HepG2 (cell line): ENCODE measurements around the gene NUDT8. TPM values are rescaled to one million over a fixed set of nuclear protein-coding genes. Genes with fewer than 3 reads are reported as not detected.
A peak's percentile ranks its signal among the peaks of the same experiment; 100 is the strongest.

ENCODE experiments used
- DPF2 ChIP-seq: sonication (generic); formaldehyde crosslinking; IDR thresholded peaks from 2 replicates; pipeline ENCODE4 v1.4.0; 2020; ENCODE audit warnings: mild to moderate bottlenecking, low read depth, missing genetic modification reagents, borderline replicate concordance
- FLYWCH1 ChIP-seq: sonication (generic); formaldehyde crosslinking; IDR thresholded peaks from 2 replicates; pipeline ENCODE4 v1.8.1; 2023; ENCODE audit warnings: mild to moderate bottlenecking, missing genetic modification reagents
- HMGA1 ChIP-seq: sonication (generic); formaldehyde crosslinking; conservative IDR thresholded peaks from 2 replicates; pipeline ENCODE4 v1.4.0; 2020; ENCODE audit warnings: missing genetic modification reagents
- ISL2 ChIP-seq: sonication (generic); formaldehyde crosslinking; IDR thresholded peaks from 2 replicates; pipeline ENCODE4 v1.5.0; 2020; ENCODE audit warnings: missing genetic modification reagents
- MAZ ChIP-seq, 2 experiments: sonication (generic) in 1 of 2; formaldehyde crosslinking in 1 of 2; IDR thresholded peaks; 2 replicates each; pipeline versions ENCODE4 v1.5.0 to v1.6.1; 2012 to 2020; ENCODE audit warnings: low read depth in 2 of 2, mild to moderate bottlenecking in 2 of 2, borderline replicate concordance in 1 of 2, improper control_type of control experiment in 1 of 2, low read length in 1 of 2, missing genetic modification reagents in 1 of 2, moderate library complexity in 1 of 2
- MYNN ChIP-seq: sonication (generic); formaldehyde crosslinking; IDR thresholded peaks from 2 replicates; pipeline ENCODE4 v1.4.0; 2020; ENCODE audit warnings: mild to moderate bottlenecking, low read depth, missing genetic modification reagents
- NFE2L2 ChIP-seq: fragments of 150-350 bp; IDR thresholded peaks from 2 replicates; pipeline ENCODE4 v1.6.1; 2014; ENCODE audit warnings: low read length
- PAX8 ChIP-seq: sonication (generic); formaldehyde crosslinking; IDR thresholded peaks from 2 replicates; pipeline ENCODE4 v1.8.0; 2022; ENCODE audit warnings: mild to moderate bottlenecking, missing genetic modification reagents, borderline replicate concordance
- PHF5A ChIP-seq: IDR thresholded peaks from one replicate; pipeline ENCODE4 v1.6.1; 2018; ENCODE audit warnings: low read depth, missing genetic modification reagents; ENCODE audit not compliant: unreplicated experiment
- PPARG ChIP-seq: conservative IDR thresholded peaks from 2 replicates; pipeline ENCODE4 v1.6.1; 2016; ENCODE audit warnings: missing biosample characterization, missing genetic modification reagents
- PTBP1 ChIP-seq: fragments of 200-400 bp; formaldehyde crosslinking; IDR thresholded peaks from 2 replicates; pipeline ENCODE4 v1.6.1; 2018; ENCODE audit warnings: low read length, low read depth; ENCODE audit not compliant: poor library complexity, severe bottlenecking
- SMAD3 ChIP-seq: sonication (generic); formaldehyde crosslinking; IDR thresholded peaks from 2 replicates; pipeline ENCODE4 v1.4.0; 2020; ENCODE audit warnings: missing genetic modification reagents
- SP4 ChIP-seq: sonication (generic); formaldehyde crosslinking; IDR thresholded peaks from 2 replicates; pipeline ENCODE4 v1.8.1; 2023; ENCODE audit warnings: mild to moderate bottlenecking, missing genetic modification reagents
- TEAD3 ChIP-seq: optimal IDR thresholded peaks from 2 replicates; pipeline ENCODE3; 2016; ENCODE audit warnings: borderline replicate concordance
- ZC3H13 ChIP-seq: sonication (generic); formaldehyde crosslinking; IDR thresholded peaks from 2 replicates; pipeline ENCODE4 v1.8.1; 2023; ENCODE audit warnings: mild to moderate bottlenecking, missing genetic modification reagents, moderate library complexity
- ZNF510 ChIP-seq: sonication (generic); formaldehyde crosslinking; IDR thresholded peaks from 2 replicates; pipeline ENCODE4 v1.4.0; 2020; ENCODE audit warnings: low read depth, mild to moderate bottlenecking, missing genetic modification reagents
- polyA plus RNA-seq, 8 experiments: library from polyadenylated mRNA; depleted of rRNA in 3 of 8; stranded (reverse) in 7 of 8; unstranded in 1 of 8; fragments of >200 nt; fragmentation: Illumina TruSeq in 4 of 8; extraction: Trizol in 4 of 8; gene quantifications; 2 replicates each; pipeline versions ENCODE4 v1.2.1 to v1.2.3, GENCODE V29; 2011 to 2016; ENCODE audit warnings: low read depth in 4 of 8, missing spikeins in 1 of 8, mixed read lengths in 1 of 8; ENCODE audit not compliant: insufficient read depth in 1 of 8
- total RNA-seq, 5 experiments: library from RNA; depleted of rRNA; stranded (reverse); fragments of >200 nt; fragmentation: Illumina TruSeq; extraction: Trizol; gene quantifications; 2 replicates each; pipeline ENCODE4 v1.2.3, GENCODE V29; 2016; ENCODE audit warnings: low read depth in 1 of 5
- TF ChIP-seq, protein P1 (sequence below): sonication (generic); formaldehyde crosslinking; conservative IDR thresholded peaks from 2 replicates; pipeline ENCODE4 v1.4.0; 2020; ENCODE audit warnings: missing genetic modification reagents
- TF ChIP-seq, protein P2 (sequence below): sonication (generic); formaldehyde crosslinking; IDR thresholded peaks from 2 replicates; pipeline ENCODE4 v1.4.0; 2020; ENCODE audit warnings: missing genetic modification reagents
- TF ChIP-seq, protein P3 (sequence below): sonication (generic); formaldehyde crosslinking; IDR thresholded peaks from 2 replicates; pipeline ENCODE4 v1.9.0; 2021; ENCODE audit warnings: missing genetic modification reagents, borderline replicate concordance
- TF ChIP-seq, protein P4 (sequence below): sonication (generic); formaldehyde crosslinking; IDR thresholded peaks from 2 replicates; pipeline ENCODE4 v1.9.0; 2021; ENCODE audit warnings: missing genetic modification reagents, mild to moderate bottlenecking, borderline replicate concordance
- TF ChIP-seq, protein P5 (sequence below): sonication (generic); formaldehyde crosslinking; IDR thresholded peaks from 2 replicates; pipeline ENCODE4 v1.5.0; 2020; ENCODE audit warnings: mild to moderate bottlenecking, low read depth, missing genetic modification reagents, borderline replicate concordance

Gene NUDT8
- total and polyA plus RNA-seq, 2 of the 13 experiments (the other 11 are each of a cell fraction or from before 2014, with no cell fraction given) = 6.7 to 25.8 TPM

DNA sequence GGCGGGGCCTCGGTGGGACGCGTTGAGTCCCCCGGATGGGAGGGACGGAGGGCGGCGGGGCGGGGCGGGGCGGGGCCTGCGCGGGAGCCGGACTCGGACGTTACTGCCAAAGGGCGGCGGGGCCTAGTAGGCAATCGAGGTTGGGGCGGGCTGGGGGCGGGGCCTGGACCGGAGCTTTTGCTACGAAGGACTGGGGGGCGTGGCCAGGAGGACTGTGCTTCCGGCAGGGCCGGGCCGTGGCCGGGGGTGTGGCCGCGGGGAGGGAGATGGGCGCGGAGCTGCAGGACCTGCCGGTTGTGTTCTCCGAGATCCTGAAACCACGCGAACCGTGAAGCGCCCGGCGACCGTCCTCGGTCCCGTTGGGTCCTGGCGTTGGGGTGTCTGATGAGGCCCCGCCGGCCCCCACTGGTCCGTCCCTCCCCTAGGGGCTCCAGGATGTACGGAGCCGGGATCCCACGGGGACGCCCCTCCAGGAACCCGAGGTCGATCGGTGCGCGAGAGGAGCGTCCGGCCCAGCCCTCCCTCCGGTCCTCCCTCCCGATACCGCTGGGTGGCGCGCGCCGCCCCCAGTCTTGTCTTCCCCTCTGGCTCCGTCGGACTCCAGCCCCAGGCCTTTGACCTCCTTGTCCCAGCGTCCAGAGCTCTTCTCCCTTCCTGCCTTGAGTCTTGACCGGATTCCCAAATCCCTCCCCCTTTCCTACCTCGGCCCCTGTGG is 648 bp upstream of the NUDT8 start (continued):
- TF ChIP-seq PTBP1 (no peak), SP4 (CRISPR knock-in tag) (peak; percentile 82), NFE2L2 (no peak), ZC3H13 (CRISPR knock-in tag) (0 out of 2 replicates have a peak, but pooled peaks have one; percentile 72), HMGA1 (CRISPR knock-in tag) (no peak), TEAD3 (peak; percentile 66), DPF2 (CRISPR knock-in tag) (no peak), PPARG (CRISPR knock-in tag) (peak; percentile 79; the same call in 1 of the 2 replicates), ZNF510 (CRISPR knock-in tag) (no peak), PHF5A (CRISPR knock-in tag) (peak; percentile 45), SMAD3 (CRISPR knock-in tag) (peak; percentile 73; the same call in 1 of the 2 replicates), PAX8 (CRISPR knock-in tag) (no peak), MYNN (CRISPR knock-in tag) (peak; percentile 88; the same call in 1 of the 2 replicates), MAZ (IDR thresholded peaks at IDR 0.05; ENCODE audit: borderline replicate concordance, low read depth, low read length) (peak; percentile 56), MAZ (CRISPR knock-in tag; IDR thresholded peaks at IDR 0.05; ENCODE audit: low read depth) (no peak; the same call in 1 of the 2 replicates), FLYWCH1 (CRISPR knock-in tag) (no peak), ISL2 (peak; percentile 84)
- TF ChIP-seq, protein P1, sequence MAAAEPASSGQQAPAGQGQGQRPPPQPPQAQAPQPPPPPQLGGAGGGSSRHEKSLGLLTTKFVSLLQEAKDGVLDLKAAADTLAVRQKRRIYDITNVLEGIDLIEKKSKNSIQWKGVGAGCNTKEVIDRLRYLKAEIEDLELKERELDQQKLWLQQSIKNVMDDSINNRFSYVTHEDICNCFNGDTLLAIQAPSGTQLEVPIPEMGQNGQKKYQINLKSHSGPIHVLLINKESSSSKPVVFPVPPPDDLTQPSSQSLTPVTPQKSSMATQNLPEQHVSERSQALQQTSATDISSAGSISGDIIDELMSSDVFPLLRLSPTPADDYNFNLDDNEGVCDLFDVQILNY = 0 out of 2 replicates have a peak, but pooled peaks have one; percentile 22
- TF ChIP-seq, protein P2, sequence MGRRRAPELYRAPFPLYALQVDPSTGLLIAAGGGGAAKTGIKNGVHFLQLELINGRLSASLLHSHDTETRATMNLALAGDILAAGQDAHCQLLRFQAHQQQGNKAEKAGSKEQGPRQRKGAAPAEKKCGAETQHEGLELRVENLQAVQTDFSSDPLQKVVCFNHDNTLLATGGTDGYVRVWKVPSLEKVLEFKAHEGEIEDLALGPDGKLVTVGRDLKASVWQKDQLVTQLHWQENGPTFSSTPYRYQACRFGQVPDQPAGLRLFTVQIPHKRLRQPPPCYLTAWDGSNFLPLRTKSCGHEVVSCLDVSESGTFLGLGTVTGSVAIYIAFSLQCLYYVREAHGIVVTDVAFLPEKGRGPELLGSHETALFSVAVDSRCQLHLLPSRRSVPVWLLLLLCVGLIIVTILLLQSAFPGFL (CRISPR knock-in tag) = 0 out of 2 replicates have a peak, but pooled peaks have one; percentile 67
- TF ChIP-seq, protein P3, sequence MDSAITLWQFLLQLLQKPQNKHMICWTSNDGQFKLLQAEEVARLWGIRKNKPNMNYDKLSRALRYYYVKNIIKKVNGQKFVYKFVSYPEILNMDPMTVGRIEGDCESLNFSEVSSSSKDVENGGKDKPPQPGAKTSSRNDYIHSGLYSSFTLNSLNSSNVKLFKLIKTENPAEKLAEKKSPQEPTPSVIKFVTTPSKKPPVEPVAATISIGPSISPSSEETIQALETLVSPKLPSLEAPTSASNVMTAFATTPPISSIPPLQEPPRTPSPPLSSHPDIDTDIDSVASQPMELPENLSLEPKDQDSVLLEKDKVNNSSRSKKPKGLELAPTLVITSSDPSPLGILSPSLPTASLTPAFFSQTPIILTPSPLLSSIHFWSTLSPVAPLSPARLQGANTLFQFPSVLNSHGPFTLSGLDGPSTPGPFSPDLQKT (CRISPR knock-in tag) = no peak
- TF ChIP-seq, protein P4, sequence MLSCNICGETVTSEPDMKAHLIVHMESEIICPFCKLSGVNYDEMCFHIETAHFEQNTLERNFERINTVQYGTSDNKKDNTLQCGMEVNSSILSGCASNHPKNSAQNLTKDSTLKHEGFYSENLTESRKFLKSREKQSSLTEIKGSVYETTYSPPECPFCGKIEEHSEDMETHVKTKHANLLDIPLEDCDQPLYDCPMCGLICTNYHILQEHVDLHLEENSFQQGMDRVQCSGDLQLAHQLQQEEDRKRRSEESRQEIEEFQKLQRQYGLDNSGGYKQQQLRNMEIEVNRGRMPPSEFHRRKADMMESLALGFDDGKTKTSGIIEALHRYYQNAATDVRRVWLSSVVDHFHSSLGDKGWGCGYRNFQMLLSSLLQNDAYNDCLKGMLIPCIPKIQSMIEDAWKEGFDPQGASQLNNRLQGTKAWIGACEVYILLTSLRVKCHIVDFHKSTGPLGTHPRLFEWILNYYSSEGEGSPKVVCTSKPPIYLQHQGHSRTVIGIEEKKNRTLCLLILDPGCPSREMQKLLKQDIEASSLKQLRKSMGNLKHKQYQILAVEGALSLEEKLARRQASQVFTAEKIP (CRISPR knock-in tag) = no peak
- TF ChIP-seq, protein P5, sequence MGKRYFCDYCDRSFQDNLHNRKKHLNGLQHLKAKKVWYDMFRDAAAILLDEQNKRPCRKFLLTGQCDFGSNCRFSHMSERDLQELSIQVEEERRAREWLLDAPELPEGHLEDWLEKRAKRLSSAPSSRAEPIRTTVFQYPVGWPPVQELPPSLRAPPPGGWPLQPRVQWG (CRISPR knock-in tag) = no peak
